GM12864 (cell line): Measurements from ENCODE around the gene ABTB2.

Experiments used
- DNase-seq: peaks from one replicate; pipeline ENCODE4 v3.0.0-alpha.2; 2011; ENCODE audit warnings: low read depth
- H3K4me3 ChIP-seq: 2 replicates; pipeline ENCODE4 v1.5.1; 2011; ENCODE audit warnings: mild to moderate bottlenecking, low read depth, low read length, control low read depth
- CTCF ChIP-seq: IDR thresholded peaks from 2 replicates; pipeline ENCODE4 v1.5.1; 2011; ENCODE audit warnings: low read depth, mild to moderate bottlenecking, moderate library complexity, low read length, control low read depth, inconsistent platforms; ENCODE audit errors: missing control alignments

The ABTB2 gene

GRCh38 chr11:34188181-34188580 is 169.6 kb downstream of the ABTB2 start:
- DNase-seq = no peak
- no peak overlapping the region for H3K4me3 ChIP-seq
- TF ChIP-seq CTCF = no peak

- no peak for TF ChIP-seq CTCF
- H3K4me3 ChIP-seq = no peak overlapping the region
- no peak for DNase-seq
Observed at GRCh38 chr11:34185926-34186841, 171.6 kb downstream of the ABTB2 start.

GRCh38 chr11:34184505-34185015 is 173.2 kb downstream of the ABTB2 start:
- TF ChIP-seq CTCF = no peak
- H3K4me3 ChIP-seq = no peak overlapping the region
- no peak for DNase-seq

GRCh38 chr11:34183848-34184391 is 173.9 kb downstream of the ABTB2 start:
- no peak for TF ChIP-seq CTCF
- no peak for DNase-seq
- H3K4me3 ChIP-seq = no peak overlapping the region

- no peak overlapping the region for H3K4me3 ChIP-seq
- TF ChIP-seq CTCF = no peak
- no peak for DNase-seq
Observed at GRCh38 chr11:34182921-34183685, 174.7 kb downstream of the ABTB2 start.

- DNase-seq = no peak
- H3K4me3 ChIP-seq = no peak overlapping the region
- no peak for TF ChIP-seq CTCF
Observed at GRCh38 chr11:34182425-34182824, 175.4 kb downstream of the ABTB2 start.
